H1 (cell line): ENCODE data around the gene SPON2. TPM values are rescaled to one million over a fixed set of nuclear protein-coding genes. Genes with fewer than 3 reads are reported as not detected.

Source experiments
- CTCF ChIA-PET: fragments of 300-600 bp; sonication (Branson Sonifier 250); formaldehyde crosslinking; loops from one replicate; lab custom pipeline; 2021; ENCODE audit not compliant: partially characterized antibody; lab: Charles Lee
- POLR2A ChIA-PET: fragments of 300-600 bp; sonication (Branson Sonifier 250); formaldehyde crosslinking; loops from one replicate; lab custom pipeline; 2021; ENCODE audit warnings: inconsistent platforms; ENCODE audit not compliant: partially characterized antibody; lab: Charles Lee
- DNase-seq, 2 experiments: peaks; one replicate each; pipeline versions ENCODE4 v3.0.0 to v3.0.0-alpha.2; 2010 to 2022; ENCODE audit warnings: low spot score in 2 of 2, low read depth in 1 of 2, mixed read lengths in 1 of 2
- FAIRE-seq: peaks from 2 replicates; lab custom pipeline; 2011; peaks lifted over from hg19 to GRCh38; lab: Jason Lieb, UNC
- H2AFZ ChIP-seq: 2 replicates; pipeline ENCODE4 v1.8.1; 2012; ENCODE audit warnings: low read length, inconsistent platforms
- H2AK5ac ChIP-seq: 2 replicates; pipeline ENCODE4 v1.6.1; 2013; ENCODE audit warnings: low read depth, low read length
- H2BK120ac ChIP-seq: replicated peaks from 2 replicates; pipeline ENCODE3; 2013; ENCODE audit warnings: low read depth, low read length, inconsistent platforms
- H2BK12ac ChIP-seq: 2 replicates; pipeline ENCODE4 v1.6.1; 2013; ENCODE audit warnings: low read depth, low read length
- H2BK15ac ChIP-seq: 2 replicates; pipeline ENCODE4 v1.6.1; 2013; ENCODE audit warnings: low read length
- H2BK20ac ChIP-seq: 2 replicates; pipeline ENCODE4 v1.6.1; 2013; ENCODE audit warnings: low read length
- H2BK5ac ChIP-seq: 2 replicates; pipeline ENCODE4 v1.6.1; 2013; ENCODE audit warnings: low read depth, low read length
- H3K14ac ChIP-seq: 2 replicates; pipeline ENCODE4 v1.6.1; 2013; ENCODE audit warnings: inconsistent platforms; ENCODE audit not compliant: insufficient read length
- H3K18ac ChIP-seq: 2 replicates; pipeline ENCODE4 v1.6.1; 2013; ENCODE audit warnings: low read length; ENCODE audit errors: extremely low read depth
- H3K23ac ChIP-seq: 2 replicates; pipeline ENCODE4 v1.6.1; 2013; ENCODE audit warnings: inconsistent platforms; ENCODE audit not compliant: insufficient read length
- H3K23me2 ChIP-seq: 2 replicates; pipeline ENCODE4 v1.6.1; 2013; ENCODE audit warnings: low read depth, low read length
- H3K27ac ChIP-seq: 2 replicates; pipeline ENCODE4 v1.6.1; 2011; ENCODE audit warnings: low read depth, low read length, inconsistent platforms
- H3K27me3 ChIP-seq, 4 experiments: replicated peaks in 1 of 4; 1 replicate in 1 of 4; 2 replicates in 3 of 4; pipeline versions ENCODE4 v1.6.1 to v1.8.1; 2011 to 2013; ENCODE audit warnings: low read length in 3 of 4, mild to moderate bottlenecking in 3 of 4, inconsistent platforms in 2 of 4, mixed read lengths in 2 of 4, moderate library complexity in 1 of 4; ENCODE audit not compliant: control insufficient read depth in 3 of 4, insufficient read depth in 3 of 4; ENCODE audit errors: extremely low read depth in 1 of 4
- H3K36me3 ChIP-seq, 4 experiments: 2 replicates each; pipeline versions ENCODE4 v1.6.1 to v1.8.1; 2011 to 2013; ENCODE audit warnings: mild to moderate bottlenecking in 4 of 4, low read length in 3 of 4, moderate library complexity in 2 of 4, control low read depth in 1 of 4, inconsistent platforms in 1 of 4; ENCODE audit not compliant: insufficient read depth in 4 of 4, control insufficient read depth in 2 of 4
- H3K4ac ChIP-seq: replicated peaks from 2 replicates; pipeline ENCODE3; 2013; ENCODE audit warnings: low read length, low read depth, mixed read lengths, inconsistent platforms; ENCODE audit not compliant: insufficient read length
- H3K4me1 ChIP-seq, 4 experiments: replicated peaks in 1 of 4; 1 replicate in 1 of 4; 2 replicates in 3 of 4; pipeline versions ENCODE4 v1.6.1 to v1.8.1; 2011 to 2013; ENCODE audit warnings: low read length in 3 of 4, inconsistent platforms in 2 of 4, mixed read lengths in 1 of 4; ENCODE audit not compliant: insufficient read depth in 4 of 4, control insufficient read depth in 3 of 4
- H3K4me2 ChIP-seq, 2 experiments: 2 replicates each; pipeline versions ENCODE4 v1.6.1 to v1.8.1; 2011 to 2013; ENCODE audit warnings: low read depth in 2 of 2, low read length in 2 of 2, control low read depth in 1 of 2, inconsistent platforms in 1 of 2, mild to moderate bottlenecking in 1 of 2; ENCODE audit not compliant: insufficient read depth in 1 of 2
- H3K4me3 ChIP-seq, 4 experiments: fragments of 200-600, 300-600 bp in 1 of 4; sonication (generic), shearing (Covaris generic), sonication (Bioruptor Twin) in 1 of 4; 2 replicates each; pipeline versions ENCODE4 v1.5.1 to v1.8.1; 2011 to 2016; ENCODE audit warnings: low read length in 4 of 4, low read depth in 3 of 4, control low read depth in 2 of 4, inconsistent platforms in 2 of 4, mild to moderate bottlenecking in 2 of 4, mixed read lengths in 1 of 4, moderate library complexity in 1 of 4; ENCODE audit not compliant: insufficient read depth in 2 of 4; ENCODE audit errors: extremely low read depth in 1 of 4
- H3K56ac ChIP-seq: replicated peaks from 2 replicates; pipeline ENCODE3; 2013; ENCODE audit warnings: low read depth, mild to moderate bottlenecking, mixed read lengths, low read length, inconsistent platforms; ENCODE audit not compliant: insufficient read length
- H3K79me1 ChIP-seq: 2 replicates; pipeline ENCODE4 v1.6.1; 2013; ENCODE audit warnings: low read depth, low read length, control low read depth
- H3K79me2 ChIP-seq, 2 experiments: 2 replicates each; pipeline versions ENCODE4 v1.6.1 to v1.8.1; 2012 to 2013; ENCODE audit warnings: low read length in 2 of 2, mild to moderate bottlenecking in 2 of 2, inconsistent platforms in 1 of 2; ENCODE audit not compliant: insufficient read depth in 2 of 2, control insufficient read depth in 1 of 2
- H3K9ac ChIP-seq, 4 experiments: replicated peaks in 1 of 4; 1 replicate in 1 of 4; 2 replicates in 3 of 4; pipeline versions ENCODE4 v1.6.1 to v1.8.1; 2011 to 2013; ENCODE audit warnings: low read depth in 3 of 4, low read length in 3 of 4, control low read depth in 2 of 4, mild to moderate bottlenecking in 2 of 4, moderate library complexity in 2 of 4, inconsistent platforms in 1 of 4; ENCODE audit errors: extremely low read depth in 1 of 4
- H3K9me3 ChIP-seq, 2 experiments: 2 replicates each; pipeline versions ENCODE4 v1.6.1 to v1.8.1; 2012 to 2013; ENCODE audit warnings: mild to moderate bottlenecking in 2 of 2, moderate library complexity in 2 of 2, control low read depth in 1 of 2, inconsistent platforms in 1 of 2, low read depth in 1 of 2, low read length in 1 of 2, mixed read lengths in 1 of 2; ENCODE audit not compliant: insufficient read depth in 2 of 2
- H4K20me1 ChIP-seq, 2 experiments: replicated peaks in 1 of 2; 2 replicates each; pipeline versions ENCODE3 to v1.8.1; 2011 to 2013; ENCODE audit warnings: inconsistent platforms in 2 of 2, low read length in 2 of 2, mild to moderate bottlenecking in 1 of 2; ENCODE audit not compliant: insufficient read depth in 2 of 2, control insufficient read depth in 1 of 2
- H4K5ac ChIP-seq: 2 replicates; pipeline ENCODE4 v1.6.1; 2013; ENCODE audit warnings: low read length, low read depth, mixed read lengths, inconsistent platforms; ENCODE audit not compliant: insufficient read length
- H4K8ac ChIP-seq: 2 replicates; pipeline ENCODE4 v1.8.0; 2013; ENCODE audit warnings: mild to moderate bottlenecking, moderate library complexity, low read length, inconsistent platforms; ENCODE audit not compliant: insufficient read depth; ENCODE audit errors: extremely low read depth
- H4K91ac ChIP-seq: replicated peaks from 2 replicates; pipeline ENCODE3; 2013; ENCODE audit warnings: low read length, mixed read lengths, inconsistent platforms; ENCODE audit not compliant: insufficient read length
- GTF2F1 ChIP-seq: IDR thresholded peaks from 2 replicates; pipeline ENCODE4 v1.6.1; 2012; ENCODE audit warnings: low read depth, low read length, improper control_type of control experiment, borderline replicate concordance
- WGBS, 2 experiments: shearing (Covaris generic) in 1 of 2; methylation state at CpG; one replicate each; pipeline versions ENCODE4 v1.1.6 to v1.1.7; 2013 to 2015; ENCODE audit warnings: low lambda C conversion rate in 2 of 2, mixed read lengths in 2 of 2, inconsistent platforms in 1 of 2, low coverage in 1 of 2, missing lambda C conversion rate in 1 of 2; ENCODE audit not compliant: insufficient replicate concordance in 2 of 2, insufficient coverage in 1 of 2, insufficient read length in 1 of 2; ENCODE audit errors: extremely low coverage in 1 of 2, missing lambda C conversion rate in 1 of 2; 5-methylcytosine and 5-hydroxymethylcytosine counted together
- polyA plus RNA-seq, 7 experiments: library from polyadenylated mRNA; depleted of rRNA in 3 of 7; stranded (reverse) in 5 of 7; unstranded in 2 of 7; fragments of >200 nt in 5 of 7; fragments of 200-250 nt in 2 of 7; gene quantifications; 1 replicate in 5 of 7; 2 replicates in 1 of 7; 4 replicates in 1 of 7; pipeline versions ENCODE4 v1.2.1 to v1.2.3, GENCODE V29; 2011 to 2013; ENCODE audit warnings: missing spikeins in 2 of 7, mixed read lengths in 2 of 7
- total RNA-seq: library from RNA; stranded (reverse); fragmentation: NEBNext Ultra II Directional; extraction: Animal tissue kit (Norgen Biotek cat#: 25700); gene quantifications from 2 replicates; pipeline ENCODE4 v1.2.1, GENCODE V29; 2021

The SPON2 gene
- total and polyA plus RNA-seq, 2 of the 8 experiments (the other 6 are each of a cell fraction or from before 2014, with no cell fraction given) = 2.8 to 3.2 TPM

- H2BK12ac ChIP-seq = no peak overlapping the region
- H4K5ac ChIP-seq = no peak overlapping the region
- H3K79me2 ChIP-seq = no peaks in the 10 kb centered on the region
- H2BK120ac ChIP-seq = no peak overlapping the region
- no peaks in the 10 kb centered on the region for H3K79me1 ChIP-seq
- peaks cover 0 to 6% (median 0%) of the 10 kb centered on the region in 4 experiments; a peak in 1 of 8 replicates for H3K36me3 ChIP-seq
- H3K27me3 ChIP-seq = peaks cover 33 to 45% (median 42%) of the 10 kb centered on the region in 4 experiments
- H2AK5ac ChIP-seq = no peak overlapping the region
- H3K4me3 ChIP-seq = peak overlapping the region in 2 of 4 experiments; percentile 55 to 75; a peak in 3 of 8 replicates
- peak overlapping the region; percentile 51 to 93; a peak in 2 of 4 replicates for H3K4me2 ChIP-seq
- H3K27ac ChIP-seq = no peak overlapping the region
- no peak overlapping the region for H3K4ac ChIP-seq
- no peak overlapping the region for H2AFZ ChIP-seq
- no peak overlapping the region for H2BK15ac ChIP-seq
- H4K8ac ChIP-seq = peak overlapping the region; percentile 29; the same call in 1 of the 2 replicates
- WGBS, 2 experiments = 69% methylated on average over 22 of the region's 24 CpGs; no CpG with 5 or more reads in 1 of the 2 experiments
- no peak overlapping the region for H3K56ac ChIP-seq
- peaks cover 7 to 22% of the 10 kb centered on the region in 2 experiments for H4K20me1 ChIP-seq
- no peak overlapping the region for H3K9ac ChIP-seq
- H2BK20ac ChIP-seq = no peak overlapping the region
- ChIA-PET POLR2A (interaction anchor here (0.8 to 1.0 kb wide), 2 partner anchors 8 to 335 kb away, joined by 3 read pairs; no protein-coding TSS in a partner anchor), CTCF (interaction anchor here (0.9 to 3.1 kb wide), 14 partner anchors 9 to 114 kb away, joined by 3 to 18 read pairs (median 5); no protein-coding TSS in a partner anchor)
- no peak overlapping the region for H3K23ac ChIP-seq
- H3K14ac ChIP-seq = no peak overlapping the region
- FAIRE-seq = no peak
- H4K91ac ChIP-seq = no peak overlapping the region
- DNase-seq = no peak
- H3K18ac ChIP-seq = no peak overlapping the region; the same call in 1 of the 2 replicates
- H3K9me3 ChIP-seq = peaks cover 0 to 7% of the 10 kb centered on the region in 2 experiments; a peak in 1 of 4 replicates
- no peak overlapping the region for H2BK5ac ChIP-seq
- H3K23me2 ChIP-seq = peaks cover 8% of the 10 kb centered on the region; the same call in 1 of the 2 replicates
- H3K4me1 ChIP-seq = peaks cover 0 to 7% (median 3%) of the 10 kb centered on the region in 4 experiments; a peak in 4 of 7 replicates
- TF ChIP-seq GTF2F1 = no peak
Observed at GRCh38 chr4:1166509-1167243, 5.7 kb downstream of the SPON2 start.
